GM18858 (cell line): ENCODE data around the gene RGMA.

Experiments
- ATAC-seq: cut with Tn5 transposase; IDR thresholded peaks from one replicate; pipeline ENCODE4 v1.9.1; 2021; ENCODE audit not compliant: unreplicated experiment

Gene RGMA

GRCh38 chr15:93102211-93102610 lies 13.2 kb upstream of the RGMA start:
- ATAC-seq: no peak

GRCh38 chr15:93093765-93094164 lies 4.8 kb upstream of the RGMA start:
- no peak for ATAC-seq

- ATAC-seq: no peak
These were observed 2.5 kb upstream of the RGMA start for GRCh38 chr15:93091465-93091864.

- no peak for ATAC-seq
These were observed 805 bp upstream of the RGMA start for GRCh38 chr15:93089727-93090305.

- ATAC-seq: no peak
These were observed 621 bp downstream of the RGMA start for GRCh38 chr15:93088200-93088980.

GRCh38 chr15:93087825-93088199 lies 1.2 kb downstream of the RGMA start:
- no peak for ATAC-seq

- no peak for ATAC-seq
These were observed 2.2 kb downstream of the RGMA start for GRCh38 chr15:93086791-93087190.

- ATAC-seq: no peak
These were observed 3.3 kb downstream of the RGMA start for GRCh38 chr15:93085692-93086091.

- no peak for ATAC-seq
These were observed 6.2 kb downstream of the RGMA start for GRCh38 chr15:93082861-93083260.

GRCh38 chr15:93081399-93081798 lies 7.6 kb downstream of the RGMA start:
- ATAC-seq: no peak

- no peak for ATAC-seq
These were observed 8.6 kb downstream of the RGMA start for GRCh38 chr15:93080451-93080850.

GRCh38 chr15:93076875-93077274 lies 12.1 kb downstream of the RGMA start:
- no peak for ATAC-seq

- ATAC-seq: no peak
These were observed 12.8 kb downstream of the RGMA start for GRCh38 chr15:93076217-93076616.

GRCh38 chr15:93074599-93074998 lies 14.4 kb downstream of the RGMA start:
- no peak for ATAC-seq

- ATAC-seq: no peak
These were observed 15.5 kb downstream of the RGMA start for GRCh38 chr15:93073465-93073952.

- no peak for ATAC-seq
These were observed 16.3 kb downstream of the RGMA start for GRCh38 chr15:93072411-93073394.

GRCh38 chr15:93072011-93072410 lies 17.0 kb downstream of the RGMA start:
- ATAC-seq: no peak

- no peak for ATAC-seq
These were observed 17.5 kb downstream of the RGMA start for GRCh38 chr15:93071469-93071936.

GRCh38 chr15:93070551-93071296 lies 18.3 kb downstream of the RGMA start:
- no peak for ATAC-seq

GRCh38 chr15:93070132-93070531 lies 18.9 kb downstream of the RGMA start:
- ATAC-seq: no peak
